GM12878 (cell line): Measurements from ENCODE around the gene DPP3. TPM values are rescaled to one million over a fixed set of nuclear protein-coding genes. Genes with fewer than 3 reads are reported as not detected.

Experiments used
- BCLAF1 ChIP-seq: fragments of 450-650 bp; IDR thresholded peaks from 2 replicates; pipeline ENCODE4 v1.6.1; 2017; ENCODE audit warnings: antibody characterized with exemption, mild to moderate bottlenecking, moderate library complexity
- CBFB ChIP-seq: IDR thresholded peaks from 2 replicates; pipeline ENCODE4 v1.6.1; 2016; ENCODE audit warnings: antibody characterized with exemption, low read depth
- E2F8 ChIP-seq: fragments of 450-650 bp; IDR thresholded peaks from 2 replicates; pipeline ENCODE4 v1.6.1; 2018; ENCODE audit warnings: mild to moderate bottlenecking, low read depth, moderate library complexity; ENCODE audit not compliant: partially characterized antibody
- HCFC1 ChIP-seq: fragments of 150-350 bp; IDR thresholded peaks from 2 replicates; pipeline ENCODE4 v1.6.1; 2014; ENCODE audit warnings: low read length
- MEF2B ChIP-seq: fragments of 450-650 bp; IDR thresholded peaks from 2 replicates; pipeline ENCODE4 v1.6.1; 2018; ENCODE audit warnings: mild to moderate bottlenecking, moderate library complexity; ENCODE audit not compliant: partially characterized antibody, poor library complexity, severe bottlenecking
- MXI1 ChIP-seq: fragments of 150-350 bp; IDR thresholded peaks from 2 replicates; pipeline ENCODE4 v1.6.1; 2011; ENCODE audit warnings: low read depth, mild to moderate bottlenecking, inconsistent platforms, low read length, improper control_type of control experiment
- RFX5 ChIP-seq: IDR thresholded peaks from 2 replicates; pipeline ENCODE4 v1.6.1; 2011; ENCODE audit warnings: low read depth, low read length, improper control_type of control experiment
- SUZ12 ChIP-seq: fragments of 200-600 bp; sonication (generic); IDR thresholded peaks from one replicate; pipeline ENCODE4 v1.6.1; 2018; ENCODE audit warnings: antibody characterized with exemption, mild to moderate bottlenecking; ENCODE audit not compliant: unreplicated experiment
- ZBTB4 ChIP-seq: fragments of 450-650 bp; formaldehyde crosslinking; IDR thresholded peaks from 2 replicates; pipeline ENCODE4 v1.4.0; 2022; ENCODE audit warnings: mild to moderate bottlenecking, moderate library complexity
- polyA plus RNA-seq, 11 experiments: library from polyadenylated mRNA; depleted of rRNA in 4 of 11; unstranded in 6 of 11; stranded (reverse) in 5 of 11; fragments of >200 nt; fragmentation: Nextera tagmentation in 4 of 11; fragmentation: Illumina TruSeq in 1 of 11; extraction: Ambion mirVana in 4 of 11; extraction: Trizol in 1 of 11; gene quantifications; 1 replicate in 1 of 11; 2 replicates in 10 of 11; pipeline versions ENCODE4 v1.2.1 to v1.2.3, GENCODE V29; 2011 to 2016; ENCODE audit warnings: inconsistent platforms in 2 of 11, missing spikeins in 2 of 11, low read depth in 1 of 11
- total RNA-seq, 4 experiments: library from RNA; depleted of rRNA in 3 of 4; stranded (reverse); fragments of >200 nt in 3 of 4; fragmentation: Illumina TruSeq in 1 of 4; extraction: Trizol in 1 of 4; gene quantifications; 2 replicates each; pipeline versions ENCODE4 v1.2.1 to v1.2.3, GENCODE V29; 2013 to 2021

DPP3 gene
- total and polyA plus RNA-seq, 10 of the 15 experiments (the other 5 are each of a cell fraction or from before 2014, with no cell fraction given) = 6.0 to 117 (median 78.1) TPM

- TF ChIP-seq BCLAF1 (no peak), RFX5 (no peak), HCFC1 (no peak), MEF2B (no peak), CBFB (no peak), E2F8 (no peak), ZBTB4 (no peak), SUZ12 (no peak), MXI1 (no peak)
Observed at GRCh38 chr11:66554602-66555001, 74.4 kb downstream of the DPP3 start (continued).
